HL-60 (cell line): ENCODE results near the gene FXN.

Experiments
- POLR2AphosphoS5 ChIP-seq: IDR thresholded peaks from 2 replicates; pipeline ENCODE4 v1.6.1; 2012; ENCODE audit warnings: low read depth
- TF ChIP-seq, protein P1 (sequence below): IDR thresholded peaks from one replicate; pipeline ENCODE4 v1.5.1; 2011; ENCODE audit warnings: low read length, control low read depth, inconsistent platforms; ENCODE audit not compliant: insufficient read depth

DNA sequence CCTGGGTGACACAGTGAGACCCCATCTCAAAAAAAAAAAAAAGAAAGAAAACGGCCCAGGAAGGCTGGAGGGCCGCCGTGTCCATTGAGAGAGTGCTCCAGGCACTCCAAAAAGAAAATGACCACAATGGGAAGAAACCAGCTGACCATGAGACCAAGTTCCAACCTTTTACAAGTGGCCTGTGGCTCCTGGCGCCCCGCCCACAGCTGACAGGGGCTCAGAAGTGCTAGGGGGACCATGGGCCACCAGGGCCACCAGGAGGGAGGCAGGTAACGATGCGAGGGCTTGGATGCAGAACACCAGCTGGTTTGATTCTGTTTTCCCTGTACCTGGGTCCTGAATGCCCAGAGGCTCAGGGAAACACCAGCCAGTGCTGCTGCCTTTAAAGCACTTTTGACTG is 34.6 kb downstream of the FXN start:
- TF ChIP-seq, protein P1, sequence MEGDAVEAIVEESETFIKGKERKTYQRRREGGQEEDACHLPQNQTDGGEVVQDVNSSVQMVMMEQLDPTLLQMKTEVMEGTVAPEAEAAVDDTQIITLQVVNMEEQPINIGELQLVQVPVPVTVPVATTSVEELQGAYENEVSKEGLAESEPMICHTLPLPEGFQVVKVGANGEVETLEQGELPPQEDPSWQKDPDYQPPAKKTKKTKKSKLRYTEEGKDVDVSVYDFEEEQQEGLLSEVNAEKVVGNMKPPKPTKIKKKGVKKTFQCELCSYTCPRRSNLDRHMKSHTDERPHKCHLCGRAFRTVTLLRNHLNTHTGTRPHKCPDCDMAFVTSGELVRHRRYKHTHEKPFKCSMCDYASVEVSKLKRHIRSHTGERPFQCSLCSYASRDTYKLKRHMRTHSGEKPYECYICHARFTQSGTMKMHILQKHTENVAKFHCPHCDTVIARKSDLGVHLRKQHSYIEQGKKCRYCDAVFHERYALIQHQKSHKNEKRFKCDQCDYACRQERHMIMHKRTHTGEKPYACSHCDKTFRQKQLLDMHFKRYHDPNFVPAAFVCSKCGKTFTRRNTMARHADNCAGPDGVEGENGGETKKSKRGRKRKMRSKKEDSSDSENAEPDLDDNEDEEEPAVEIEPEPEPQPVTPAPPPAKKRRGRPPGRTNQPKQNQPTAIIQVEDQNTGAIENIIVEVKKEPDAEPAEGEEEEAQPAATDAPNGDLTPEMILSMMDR, result no peak
- TF ChIP-seq POLR2AphosphoS5, result no peak
